Astrocyte (in vitro differentiated cells and primary cell): ENCODE measurements around the gene PNPO. TPM values are rescaled to one million over a fixed set of nuclear protein-coding genes. Genes with fewer than 3 reads are reported as not detected.
"Not testable (repeated sequence)": the region's sequence is repeated elsewhere in the genome, so short reads cannot be mapped to it uniquely, and the experiment has no call there.

Source experiments
- DNase-seq: peaks from one replicate; pipeline ENCODE4 v3.0.0-alpha.2; 2010; ENCODE audit warnings: low read depth
- FAIRE-seq: peaks from 2 replicates; lab custom pipeline; 2011; peaks lifted over from hg19 to GRCh38; lab: Jason Lieb, UNC
- H2AFZ ChIP-seq: 2 replicates; pipeline ENCODE4 v1.6.0; 2012; ENCODE audit warnings: low read depth, low read length, inconsistent platforms
- H3K27ac ChIP-seq: 2 replicates; pipeline ENCODE4 v1.5.1; 2011; ENCODE audit warnings: low read depth, low read length, inconsistent platforms
- H3K27me3 ChIP-seq: 2 replicates; pipeline ENCODE4 v1.6.0; 2011; ENCODE audit warnings: low read length, inconsistent platforms; ENCODE audit not compliant: insufficient read depth
- H3K36me3 ChIP-seq: 2 replicates; pipeline ENCODE4 v1.5.1; 2011; ENCODE audit warnings: low read length, inconsistent platforms; ENCODE audit not compliant: insufficient read depth
- H3K4me1 ChIP-seq: 2 replicates; pipeline ENCODE4 v1.5.1; 2011; ENCODE audit warnings: low read length, inconsistent platforms; ENCODE audit not compliant: insufficient read depth
- H3K4me2 ChIP-seq: 2 replicates; pipeline ENCODE4 v1.6.0; 2012; ENCODE audit warnings: low read length, inconsistent platforms
- H3K4me3 ChIP-seq: 2 replicates; pipeline ENCODE4 v1.5.1; 2011; ENCODE audit warnings: low read depth, mild to moderate bottlenecking, low read length, inconsistent platforms; ENCODE audit not compliant: insufficient read depth
- H3K79me2 ChIP-seq: 2 replicates; pipeline ENCODE4 v1.6.0; 2012; ENCODE audit warnings: mild to moderate bottlenecking, low read length, inconsistent platforms; ENCODE audit not compliant: insufficient read depth
- H3K9ac ChIP-seq: 2 replicates; pipeline ENCODE4 v1.6.0; 2012; ENCODE audit warnings: mild to moderate bottlenecking, low read length, inconsistent platforms
- H3K9me3 ChIP-seq: 2 replicates; pipeline ENCODE4 v1.5.1; 2012; ENCODE audit warnings: low read depth, mild to moderate bottlenecking, low read length, inconsistent platforms; ENCODE audit not compliant: insufficient read depth
- H4K20me1 ChIP-seq: 2 replicates; pipeline ENCODE4 v1.6.0; 2012; ENCODE audit warnings: low read length, inconsistent platforms; ENCODE audit not compliant: insufficient read depth
- H3K27ac Mint-ChIP-seq: one replicate; pipeline ENCODE4 v1.8.0; 2021; ENCODE audit warnings: mild to moderate bottlenecking, mixed read lengths; ENCODE audit not compliant: unreplicated experiment
- H3K27me3 Mint-ChIP-seq: one replicate; pipeline ENCODE4 v1.8.0; 2021; ENCODE audit warnings: low read depth, mixed read lengths; ENCODE audit not compliant: unreplicated experiment
- H3K36me3 Mint-ChIP-seq: one replicate; pipeline ENCODE4 v1.8.0; 2021; ENCODE audit warnings: low read depth, mixed read lengths; ENCODE audit not compliant: unreplicated experiment
- H3K4me1 Mint-ChIP-seq: one replicate; pipeline ENCODE4 v1.8.0; 2021; ENCODE audit warnings: low read depth, mixed read lengths; ENCODE audit not compliant: unreplicated experiment
- H3K4me3 Mint-ChIP-seq: one replicate; pipeline ENCODE4 v1.8.0; 2021; ENCODE audit warnings: mild to moderate bottlenecking, moderate library complexity, mixed read lengths; ENCODE audit not compliant: unreplicated experiment
- H3K9me3 Mint-ChIP-seq: one replicate; pipeline ENCODE4 v1.8.0; 2021; ENCODE audit warnings: mild to moderate bottlenecking, mixed read lengths; ENCODE audit not compliant: unreplicated experiment
- CTCF ChIP-seq: IDR thresholded peaks from 2 replicates; pipeline ENCODE4 v1.5.1; 2011; ENCODE audit warnings: low read depth, mild to moderate bottlenecking, inconsistent platforms, low read length, moderate library complexity; ENCODE audit not compliant: insufficient read depth
- EZH2 ChIP-seq: IDR thresholded peaks from 2 replicates; pipeline ENCODE4 v1.6.1; 2012; ENCODE audit warnings: mild to moderate bottlenecking, low read length, inconsistent platforms; ENCODE audit not compliant: insufficient read depth
- total RNA-seq: library from RNA; stranded (reverse); gene quantifications from 2 replicates; pipeline ENCODE4 v1.2.1, GENCODE V29; 2021

Gene PNPO
- total RNA-seq, 1 donor from 2014 or later = 12.0 TPM

GRCh38 chr17:47929218-47930000 is 12.0 kb upstream of the PNPO start:
- TF ChIP-seq CTCF (no peak), EZH2 (no peak)
- Mint-ChIP-seq H3K27me3 (no peaks in the 10 kb centered on the region), H3K9me3 (no peaks in the 10 kb centered on the region), H3K4me1 (peaks cover 6% of the 10 kb centered on the region), H3K36me3 (peaks cover 29% of the 10 kb centered on the region), H3K4me3 (no peak overlapping the region), H3K27ac (no peak overlapping the region)
- no peaks in the 10 kb centered on the region for H3K27me3 ChIP-seq
- DNase-seq (no peak), FAIRE-seq (no peak)
- no peak overlapping the region for H3K4me2 ChIP-seq
- no peaks in the 10 kb centered on the region for H3K79me2 ChIP-seq
- H3K9ac ChIP-seq = no peak overlapping the region
- H3K27ac ChIP-seq = no peak overlapping the region
- no peaks in the 10 kb centered on the region for H4K20me1 ChIP-seq
- peaks cover 10% of the 10 kb centered on the region for H3K4me1 ChIP-seq
- H3K9me3 ChIP-seq = no peaks in the 10 kb centered on the region
- H3K4me3 ChIP-seq = no peak overlapping the region
- H2AFZ ChIP-seq = no peak overlapping the region
- H3K36me3 ChIP-seq = peaks cover 9% of the 10 kb centered on the region

GRCh38 chr17:47931848-47932247 is 9.5 kb upstream of the PNPO start:
- Mint-ChIP-seq H3K36me3 (peaks cover 22% of the 10 kb centered on the region), H3K4me3 (no peak overlapping the region), H3K4me1 (peaks cover 4% of the 10 kb centered on the region), H3K27ac (no peak overlapping the region), H3K27me3 (no peaks in the 10 kb centered on the region), H3K9me3 (no peaks in the 10 kb centered on the region)
- no peaks in the 10 kb centered on the region for H3K79me2 ChIP-seq
- TF ChIP-seq EZH2 (no peak), CTCF (no peak)
- no peak overlapping the region for H3K27ac ChIP-seq
- H4K20me1 ChIP-seq = no peaks in the 10 kb centered on the region
- peaks cover 4% of the 10 kb centered on the region for H3K36me3 ChIP-seq
- H3K9me3 ChIP-seq = no peaks in the 10 kb centered on the region
- H3K4me1 ChIP-seq = peaks cover 14% of the 10 kb centered on the region
- no peaks in the 10 kb centered on the region for H3K27me3 ChIP-seq
- H3K9ac ChIP-seq = no peak overlapping the region
- DNase-seq (no peak), FAIRE-seq (no peak)
- H2AFZ ChIP-seq = no peak overlapping the region
- H3K4me3 ChIP-seq = no peak overlapping the region
- no peak overlapping the region for H3K4me2 ChIP-seq

- FAIRE-seq = no peak
- Histone ChIP-seq H3K36me3 (peaks cover 4% of the 10 kb centered on the region), H3K4me3 (no peak overlapping the region), H3K4me1 (peaks cover 14% of the 10 kb centered on the region), H3K9me3 (no peaks in the 10 kb centered on the region), H3K4me2 (peak overlapping the region; percentile 28), H3K27ac (no peak overlapping the region), H3K9ac (no peak overlapping the region), H2AFZ (no peak overlapping the region), H3K79me2 (no peaks in the 10 kb centered on the region), H3K27me3 (no peaks in the 10 kb centered on the region), H4K20me1 (no peaks in the 10 kb centered on the region)
- Mint-ChIP-seq H3K27me3 (peaks cover 2% of the 10 kb centered on the region), H3K27ac (no peak overlapping the region), H3K4me3 (no peak overlapping the region), H3K9me3 (no peaks in the 10 kb centered on the region), H3K36me3 (peaks cover 7% of the 10 kb centered on the region), H3K4me1 (peaks cover 4% of the 10 kb centered on the region)
- TF ChIP-seq EZH2 = no peak
- TF ChIP-seq CTCF = no peak
- peak; percentile 20 for DNase-seq
These were observed 6.5 kb upstream of the PNPO start for GRCh38 chr17:47934856-47935255.

GRCh38 chr17:47935468-47935867 is 5.9 kb upstream of the PNPO start:
- H3K27ac ChIP-seq, H3K36me3 ChIP-seq, H3K79me2 ChIP-seq, H3K4me3 ChIP-seq, FAIRE-seq, H3K4me1 Mint-ChIP-seq, H3K9me3 ChIP-seq, H3K36me3 Mint-ChIP-seq, H3K27ac Mint-ChIP-seq, H3K9ac ChIP-seq, H2AFZ ChIP-seq, H3K27me3 ChIP-seq, H3K9me3 Mint-ChIP-seq, H4K20me1 ChIP-seq, DNase-seq, H3K27me3 Mint-ChIP-seq, H3K4me3 Mint-ChIP-seq: not testable (repeated sequence)
- Histone ChIP-seq H3K4me1 (peaks cover 14% of the 10 kb centered on the region), H3K4me2 (peak overlapping the region; percentile 28)
